Retina (tissue), 1 donor: ENCODE results near the gene LAMA2.

ENCODE experiments used
- DNase-seq: peaks from one replicate; pipeline ENCODE4 v3.0.0-alpha.2; 2016

Gene LAMA2

GRCh38 chr6:128882991-128883611 is at the start of gene LAMA2:
Gene LAMA2, plus strand, starts transcription at chr6:128883138. Its CDS starts 108 bp downstream, at chr6:128883246.
- DNase-seq, result peak; percentile 89

- DNase-seq, result no peak
These were observed 46.2 kb upstream of the LAMA2 start for GRCh38 chr6:128836761-128837160.

- DNase-seq, result no peak
These were observed 41.4 kb upstream of the LAMA2 start for GRCh38 chr6:128841518-128841917.

- no peak for DNase-seq
These were observed 38.3 kb upstream of the LAMA2 start for GRCh38 chr6:128844598-128844997.

GRCh38 chr6:128847431-128848210 is 35.3 kb upstream of the LAMA2 start:
- DNase-seq, result no peak

- DNase-seq, result peak; percentile 55
These were observed 34.6 kb upstream of the LAMA2 start for GRCh38 chr6:128848212-128848935.

- DNase-seq, result no peak
These were observed 27.3 kb upstream of the LAMA2 start for GRCh38 chr6:128855581-128856085.

- DNase-seq, result no peak
These were observed 25.1 kb upstream of the LAMA2 start for GRCh38 chr6:128857806-128858205.

GRCh38 chr6:128860782-128861181 is 22.2 kb upstream of the LAMA2 start:
- DNase-seq, result no peak

- no peak for DNase-seq
These were observed 19.0 kb upstream of the LAMA2 start for GRCh38 chr6:128863983-128864382.

- no peak for DNase-seq
These were observed 12.2 kb upstream of the LAMA2 start for GRCh38 chr6:128870746-128871145.

GRCh38 chr6:128874863-128875262 is 8.1 kb upstream of the LAMA2 start:
- DNase-seq, result no peak

GRCh38 chr6:128882560-128882959 is 378 bp upstream of the LAMA2 start:
- DNase-seq, result no peak

GRCh38 chr6:128883906-128884305 is 968 bp downstream of the LAMA2 start:
- DNase-seq, result no peak

GRCh38 chr6:128885381-128885780 is 2.4 kb downstream of the LAMA2 start:
- DNase-seq, result no peak

GRCh38 chr6:128886706-128887105 is 3.8 kb downstream of the LAMA2 start:
- DNase-seq, result no peak

- no peak for DNase-seq
These were observed 5.7 kb downstream of the LAMA2 start for GRCh38 chr6:128888444-128889175.

- DNase-seq, result no peak
These were observed 6.9 kb downstream of the LAMA2 start for GRCh38 chr6:128889870-128890269.

GRCh38 chr6:128892079-128892478 is 9.1 kb downstream of the LAMA2 start:
- no peak for DNase-seq

GRCh38 chr6:128899341-128900050 is 16.6 kb downstream of the LAMA2 start:
- no peak for DNase-seq

- no peak for DNase-seq
These were observed 20.8 kb downstream of the LAMA2 start for GRCh38 chr6:128903715-128904114.

- DNase-seq, result no peak
These were observed 31.1 kb downstream of the LAMA2 start for GRCh38 chr6:128914051-128914450.
